Neural progenitor cell (in vitro differentiated cells): Measurements from ENCODE around the gene ZNF598. TPM values are rescaled to one million over a fixed set of nuclear protein-coding genes. Genes with fewer than 3 reads are reported as not detected.

Experiments
- DNase-seq: peaks from one replicate; pipeline ENCODE4 v3.0.0-alpha.2; 2016; ENCODE audit warnings: low spot score
- H2AFZ ChIP-seq: fragments of 200-600 bp; sonication (generic); replicated peaks from 2 replicates; pipeline ENCODE4 v1.6.1; 2016; ENCODE audit warnings: antibody characterized with exemption
- H3F3A ChIP-seq: fragments of 200-600 bp; sonication (generic); 2 replicates; pipeline ENCODE4 v1.6.1; 2016; ENCODE audit warnings: antibody characterized with exemption, low read depth
- H3K27ac ChIP-seq: fragments of 200-600 bp; sonication (generic); 2 replicates; pipeline ENCODE4 v1.5.1; 2016; ENCODE audit warnings: mild to moderate bottlenecking
- H3K27me3 ChIP-seq: fragments of 200-600 bp; sonication (generic); 2 replicates; pipeline ENCODE4 v1.6.1; 2016; ENCODE audit warnings: mild to moderate bottlenecking, moderate library complexity
- H3K36me3 ChIP-seq: fragments of 200-600 bp; sonication (generic); 2 replicates; pipeline ENCODE4 v1.5.1; 2016
- H3K4me1 ChIP-seq: fragments of 200-600 bp; sonication (generic); 2 replicates; pipeline ENCODE4 v1.6.1; 2016; ENCODE audit warnings: mixed run types
- H3K4me2 ChIP-seq: fragments of 200-600 bp; sonication (generic); 2 replicates; pipeline ENCODE4 v1.6.1; 2016
- H3K4me3 ChIP-seq: fragments of 200-600 bp; sonication (generic); 2 replicates; pipeline ENCODE4 v1.5.1; 2016
- H3K79me2 ChIP-seq: fragments of 200-600 bp; sonication (generic); 2 replicates; pipeline ENCODE4 v1.6.1; 2016; ENCODE audit warnings: low read depth
- H3K9ac ChIP-seq: fragments of 200-600 bp; sonication (generic); 2 replicates; pipeline ENCODE4 v1.6.1; 2016
- H3K9me3 ChIP-seq: fragments of 200-600 bp; sonication (generic); 2 replicates; pipeline ENCODE4 v1.5.1; 2016; ENCODE audit warnings: low read depth
- H4K20me1 ChIP-seq: fragments of 200-600 bp; sonication (generic); 2 replicates; pipeline ENCODE4 v1.6.1; 2016; ENCODE audit warnings: low read depth
- H3K27ac Mint-ChIP-seq: 3 replicates; pipeline ENCODE4 v1.8.0; 2021; ENCODE audit warnings: mixed read lengths
- H3K27me3 Mint-ChIP-seq: 2 replicates; pipeline ENCODE4 v1.8.0; 2022; ENCODE audit warnings: low read depth, mild to moderate bottlenecking, inconsistent platforms, moderate library complexity, mixed read lengths; ENCODE audit not compliant: insufficient read depth
- H3K36me3 Mint-ChIP-seq: 3 replicates; pipeline ENCODE4 v1.8.0; 2021; ENCODE audit warnings: mixed read lengths
- H3K4me1 Mint-ChIP-seq: 3 replicates; pipeline ENCODE4 v1.8.0; 2021; ENCODE audit warnings: mixed read lengths
- H3K4me3 Mint-ChIP-seq: 3 replicates; pipeline ENCODE4 v1.8.0; 2021; ENCODE audit warnings: mild to moderate bottlenecking, moderate library complexity, mixed read lengths
- H3K9me3 Mint-ChIP-seq: 3 replicates; pipeline ENCODE4 v1.8.0; 2020; ENCODE audit warnings: mixed read lengths
- CTCF ChIP-seq: fragments of 200-600 bp; sonication (generic); IDR thresholded peaks from 2 replicates; pipeline ENCODE4 v1.5.1; 2017; ENCODE audit warnings: antibody characterized with exemption, mild to moderate bottlenecking
- EZH2 ChIP-seq: fragments of 200-600 bp; sonication (generic); IDR thresholded peaks from 2 replicates; pipeline ENCODE4 v1.6.1; 2017; ENCODE audit warnings: antibody characterized with exemption, mild to moderate bottlenecking, moderate library complexity
- EZH2phosphoT487 ChIP-seq: fragments of 200-600 bp; sonication (generic); IDR thresholded peaks from 2 replicates; pipeline ENCODE4 v1.6.1; 2017; ENCODE audit warnings: antibody characterized with exemption
- total RNA-seq: library from RNA; depleted of rRNA; stranded (reverse); fragments of >200 nt; gene quantifications from 2 replicates; pipeline ENCODE4 v1.2.3, GENCODE V29; 2015; ENCODE audit warnings: low replicate concordance

Gene ZNF598
- total RNA-seq, 1 donor from 2014 or later: 12.7 TPM

GRCh38 chr16:2045965-2046892 lies 36.6 kb upstream of the ZNF598 start:
- Mint-ChIP-seq H3K27ac (no peak overlapping the region), H3K27me3 (peaks cover 2% of the 10 kb centered on the region), H3K9me3 (no peaks in the 10 kb centered on the region), H3K4me1 (peaks cover 19% of the 10 kb centered on the region), H3K4me3 (peak overlapping the region; percentile 93), H3K36me3 (peaks cover 4% of the 10 kb centered on the region)
- Histone ChIP-seq H3K9ac (no peak overlapping the region), H3K4me1 (peaks cover 12% of the 10 kb centered on the region), H4K20me1 (peaks cover 8% of the 10 kb centered on the region), H3K9me3 (no peaks in the 10 kb centered on the region), H3K36me3 (no peaks in the 10 kb centered on the region), H3F3A (peaks cover 4% of the 10 kb centered on the region), H3K27me3 (no peaks in the 10 kb centered on the region), H3K4me3 (peak overlapping the region; percentile 83), H3K79me2 (peaks cover 22% of the 10 kb centered on the region), H3K27ac (no peak overlapping the region), H2AFZ (no peak overlapping the region), H3K4me2 (peak overlapping the region; percentile 97)
- no peak for DNase-seq
- no peak for TF ChIP-seq EZH2phosphoT487
- no peak for TF ChIP-seq EZH2
- TF ChIP-seq CTCF: no peak

GRCh38 chr16:2044541-2044940 lies 34.9 kb upstream of the ZNF598 start:
- Histone ChIP-seq H3K9me3 (no peaks in the 10 kb centered on the region), H3K4me2 (no peak overlapping the region), H3K27me3 (no peaks in the 10 kb centered on the region), H2AFZ (no peak overlapping the region), H3F3A (peaks cover 4% of the 10 kb centered on the region), H3K4me1 (peaks cover 12% of the 10 kb centered on the region), H3K36me3 (no peaks in the 10 kb centered on the region), H3K79me2 (peaks cover 22% of the 10 kb centered on the region), H3K9ac (no peak overlapping the region), H3K27ac (no peak overlapping the region), H4K20me1 (peaks cover 8% of the 10 kb centered on the region), H3K4me3 (no peak overlapping the region)
- peaks cover 2% of the 10 kb centered on the region for H3K27me3 Mint-ChIP-seq
- no peaks in the 10 kb centered on the region for H3K9me3 Mint-ChIP-seq
- peaks cover 20% of the 10 kb centered on the region for H3K4me1 Mint-ChIP-seq
- TF ChIP-seq EZH2 (no peak), CTCF (no peak), EZH2phosphoT487 (no peak)
- H3K4me3 Mint-ChIP-seq: no peak overlapping the region
- H3K27ac Mint-ChIP-seq: no peak overlapping the region
- DNase-seq: no peak
- H3K36me3 Mint-ChIP-seq: peaks cover 2% of the 10 kb centered on the region

- H3K4me3 Mint-ChIP-seq: no peak overlapping the region
- Histone ChIP-seq H3K27me3 (no peaks in the 10 kb centered on the region), H3F3A (peaks cover 4% of the 10 kb centered on the region), H3K4me3 (no peak overlapping the region), H2AFZ (no peak overlapping the region), H3K9ac (no peak overlapping the region), H3K27ac (no peak overlapping the region), H4K20me1 (peaks cover 8% of the 10 kb centered on the region), H3K36me3 (no peaks in the 10 kb centered on the region), H3K4me2 (no peak overlapping the region), H3K79me2 (peaks cover 18% of the 10 kb centered on the region), H3K9me3 (no peaks in the 10 kb centered on the region), H3K4me1 (peaks cover 10% of the 10 kb centered on the region)
- no peak overlapping the region for H3K27ac Mint-ChIP-seq
- H3K27me3 Mint-ChIP-seq: peaks cover 2% of the 10 kb centered on the region
- TF ChIP-seq CTCF (no peak), EZH2phosphoT487 (no peak), EZH2 (no peak)
- peaks cover 16% of the 10 kb centered on the region for H3K4me1 Mint-ChIP-seq
- H3K36me3 Mint-ChIP-seq: peaks cover 2% of the 10 kb centered on the region
- H3K9me3 Mint-ChIP-seq: no peaks in the 10 kb centered on the region
- DNase-seq: no peak
Observed at GRCh38 chr16:2043667-2044451, 34.2 kb upstream of the ZNF598 start.
